Dedifferentiated amniotic fluid mesenchymal stem cell (primary cell): Measurements from ENCODE around the gene TUT1.

ENCODE experiments used
- DNase-seq: peaks from one replicate; pipeline ENCODE4 v3.0.0-alpha.2; 2016; ENCODE audit errors: extremely low spot score

TUT1 gene

DNA sequence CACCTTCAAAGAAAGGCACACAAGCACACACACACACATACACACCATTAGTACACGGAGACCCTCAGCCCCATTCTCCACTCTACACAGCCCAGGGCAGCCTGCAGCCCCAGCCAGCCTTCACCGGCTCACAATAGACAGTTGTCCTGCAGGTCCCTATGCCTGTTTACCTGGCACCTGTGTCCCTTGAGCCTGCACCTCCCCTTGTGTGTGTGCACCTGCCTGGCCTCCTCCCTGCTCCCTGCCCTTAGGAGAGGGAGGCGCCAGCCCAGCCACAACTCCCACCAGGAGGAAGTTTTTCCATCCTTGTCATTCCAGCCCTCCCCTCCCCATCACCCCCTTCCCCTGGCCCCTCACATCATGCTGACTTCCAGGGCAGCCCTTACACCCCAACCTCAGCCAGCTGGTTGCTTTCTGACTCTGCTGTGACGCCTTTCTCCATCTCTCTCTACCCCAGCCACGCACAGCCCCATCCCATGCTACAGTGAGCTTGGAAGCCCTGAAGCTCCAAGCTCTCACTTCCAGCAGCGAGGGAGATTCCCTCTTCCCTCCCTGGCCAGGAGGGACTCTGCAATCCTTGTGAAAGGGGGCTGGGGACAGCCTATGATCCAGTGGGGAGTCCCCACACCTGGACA lies 49.1 kb downstream of the TUT1 start:
- DNase-seq: no peak

DNA sequence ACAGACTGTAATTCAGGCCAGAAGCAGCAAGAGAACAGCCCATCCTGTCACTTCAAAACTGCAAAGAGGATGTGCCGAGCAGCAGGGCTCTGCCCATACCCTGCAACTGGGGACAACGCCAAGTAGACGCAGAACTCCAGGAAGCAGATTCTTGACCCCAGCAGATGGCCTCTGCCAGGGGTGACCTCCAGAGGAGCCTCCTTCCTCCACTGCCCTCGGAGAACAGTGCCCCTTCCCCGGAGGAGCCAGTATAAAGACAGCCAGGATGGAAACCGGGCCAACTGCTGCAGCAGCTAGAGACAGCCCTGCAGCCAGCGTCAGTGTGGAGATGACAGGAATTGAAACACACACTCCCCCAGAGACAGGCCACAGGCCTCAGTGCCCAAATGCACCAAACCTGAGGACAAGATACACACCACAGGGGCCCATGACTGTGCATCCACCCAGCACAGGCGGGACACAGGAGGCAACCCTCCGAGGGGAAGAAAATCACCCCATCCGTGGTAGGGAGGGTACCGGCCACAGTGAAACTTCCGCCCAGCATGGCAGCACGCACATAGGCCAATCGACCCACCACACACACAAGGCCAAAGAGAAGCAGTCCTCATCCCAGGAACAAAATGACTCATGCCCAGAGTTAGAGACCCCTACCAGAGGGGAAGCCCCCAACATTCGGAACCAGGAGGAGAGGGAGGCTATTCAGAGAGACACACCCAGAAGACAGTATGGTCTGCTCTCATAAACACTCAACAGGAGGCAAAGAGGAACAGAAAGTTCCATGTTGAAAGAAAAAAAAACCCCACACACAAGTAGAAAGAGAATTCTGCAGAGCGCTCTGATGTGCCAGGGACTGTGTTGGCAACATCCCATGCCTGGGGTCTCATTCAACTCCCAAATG lies 50.3 kb downstream of the TUT1 start:
- DNase-seq: no peak

DNA sequence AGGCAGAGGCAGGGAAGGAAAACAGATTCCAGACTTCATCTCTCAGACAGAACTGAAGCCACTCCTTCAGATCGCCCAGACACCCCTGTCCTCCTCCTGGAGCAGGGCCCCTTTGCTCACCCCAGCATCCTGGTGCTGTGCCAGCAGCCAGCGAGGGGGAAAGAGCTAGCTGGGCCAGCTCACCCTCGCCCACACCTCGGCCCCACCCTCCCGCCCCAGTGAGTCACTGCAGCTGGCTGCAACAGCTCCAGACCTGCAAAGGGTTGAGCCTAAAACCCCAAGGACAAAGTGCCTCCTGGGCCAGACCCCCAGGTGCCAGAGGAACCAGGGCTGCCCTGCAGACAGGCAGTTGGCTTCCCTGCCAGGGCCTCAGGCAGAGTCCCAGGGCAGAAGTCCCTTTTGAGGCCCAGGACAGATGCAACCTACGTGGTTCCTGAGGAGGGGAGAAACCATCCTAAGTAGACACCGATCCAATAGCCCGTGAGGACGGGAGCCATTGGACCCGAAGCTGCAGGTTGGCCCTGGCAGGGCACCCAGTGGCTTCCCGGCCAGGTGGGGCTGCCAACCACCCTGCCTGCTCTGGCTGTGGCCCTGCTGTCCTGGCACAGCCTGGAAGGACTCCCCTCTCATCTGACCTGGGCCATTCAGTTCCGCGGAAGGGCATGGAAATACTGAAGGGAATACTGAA lies 51.9 kb downstream of the TUT1 start:
- DNase-seq: peak; percentile 85

DNA sequence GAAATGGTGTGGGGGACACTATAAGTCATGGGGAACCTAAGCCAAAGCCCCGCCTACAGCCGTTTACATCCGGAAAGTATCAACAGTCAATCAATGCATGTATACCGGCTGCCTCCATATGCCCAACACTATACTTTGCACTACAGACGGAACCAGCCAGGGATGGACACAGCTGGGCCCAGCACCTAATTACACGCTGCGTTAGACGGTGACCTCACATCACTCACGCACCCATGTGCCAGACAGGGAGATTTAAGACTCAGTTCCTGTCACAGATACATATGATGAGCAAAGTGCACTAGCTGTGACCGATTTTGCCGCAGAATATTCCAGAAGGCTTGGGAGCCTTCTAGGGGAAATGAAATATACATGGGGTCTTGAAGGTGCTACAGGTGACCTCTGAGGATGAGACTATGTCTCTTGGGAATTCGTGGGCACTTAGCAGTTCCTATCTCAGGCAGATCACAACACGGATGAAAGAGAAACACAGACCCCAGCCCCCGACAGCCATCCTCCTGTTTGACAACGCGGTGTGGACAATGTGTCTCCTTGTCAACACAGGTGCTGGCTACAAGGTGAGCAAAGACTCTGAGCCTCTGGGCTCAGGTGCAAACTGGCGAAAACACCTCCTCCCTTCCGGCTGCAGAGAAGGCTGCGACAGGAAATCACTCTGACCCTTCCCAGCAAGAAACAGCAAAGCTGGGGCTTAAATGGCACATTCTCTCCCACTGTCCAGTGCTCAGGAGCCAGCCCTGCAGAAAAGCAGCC lies 52.7 kb downstream of the TUT1 start:
- DNase-seq: no peak

DNA sequence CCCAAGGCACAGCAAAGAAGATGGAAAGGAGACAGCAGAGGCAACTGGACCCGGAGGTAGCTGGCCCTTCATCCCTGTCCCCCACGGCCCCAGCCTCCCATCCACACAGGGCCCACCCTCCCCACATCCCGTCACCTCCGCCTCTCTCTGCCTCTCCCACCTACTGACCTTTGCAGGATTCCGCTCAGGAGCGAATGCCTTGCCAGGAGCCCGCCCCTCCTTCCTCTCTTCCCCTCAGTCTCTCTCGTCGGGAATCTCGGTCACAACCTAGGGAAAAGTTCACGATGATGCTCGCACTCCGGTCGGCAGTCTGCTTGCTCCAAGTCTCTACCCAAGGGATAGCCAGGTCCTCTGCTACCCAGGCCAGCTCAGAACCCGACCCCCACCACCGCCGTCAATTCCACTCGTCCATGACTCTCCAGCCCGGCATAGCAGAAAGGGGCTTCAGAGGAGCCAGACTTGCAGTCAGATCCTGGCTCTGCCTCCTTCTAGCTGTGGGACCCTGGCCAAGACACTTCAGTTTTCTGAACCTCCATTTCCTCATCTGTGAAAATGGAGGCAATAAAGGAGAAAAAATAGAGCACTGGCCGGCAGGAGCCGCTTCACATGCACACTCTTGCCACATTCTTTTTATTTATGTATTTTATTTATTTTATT lies 54.9 kb downstream of the TUT1 start:
- no peak for DNase-seq

DNA sequence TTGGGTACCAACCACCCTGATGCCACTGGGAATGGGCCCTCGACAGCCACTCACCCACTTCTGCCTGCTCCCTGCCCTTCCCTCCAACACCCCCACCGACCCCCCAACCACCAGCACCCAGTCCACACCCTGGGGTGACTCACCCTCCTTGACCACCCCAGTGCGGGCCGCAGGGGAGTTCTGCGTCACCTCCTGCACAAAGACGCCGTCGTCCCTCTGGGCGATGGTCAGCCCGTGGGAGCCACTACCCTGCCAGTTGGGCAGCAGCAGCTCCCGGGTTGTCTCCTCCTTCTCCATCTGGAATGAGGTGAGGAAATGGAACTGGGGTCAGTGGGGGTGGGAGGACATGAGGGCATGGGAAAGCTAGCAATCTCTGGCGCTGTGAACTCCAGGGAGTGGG lies 55.5 kb downstream of the TUT1 start:
- DNase-seq: no peak

DNA sequence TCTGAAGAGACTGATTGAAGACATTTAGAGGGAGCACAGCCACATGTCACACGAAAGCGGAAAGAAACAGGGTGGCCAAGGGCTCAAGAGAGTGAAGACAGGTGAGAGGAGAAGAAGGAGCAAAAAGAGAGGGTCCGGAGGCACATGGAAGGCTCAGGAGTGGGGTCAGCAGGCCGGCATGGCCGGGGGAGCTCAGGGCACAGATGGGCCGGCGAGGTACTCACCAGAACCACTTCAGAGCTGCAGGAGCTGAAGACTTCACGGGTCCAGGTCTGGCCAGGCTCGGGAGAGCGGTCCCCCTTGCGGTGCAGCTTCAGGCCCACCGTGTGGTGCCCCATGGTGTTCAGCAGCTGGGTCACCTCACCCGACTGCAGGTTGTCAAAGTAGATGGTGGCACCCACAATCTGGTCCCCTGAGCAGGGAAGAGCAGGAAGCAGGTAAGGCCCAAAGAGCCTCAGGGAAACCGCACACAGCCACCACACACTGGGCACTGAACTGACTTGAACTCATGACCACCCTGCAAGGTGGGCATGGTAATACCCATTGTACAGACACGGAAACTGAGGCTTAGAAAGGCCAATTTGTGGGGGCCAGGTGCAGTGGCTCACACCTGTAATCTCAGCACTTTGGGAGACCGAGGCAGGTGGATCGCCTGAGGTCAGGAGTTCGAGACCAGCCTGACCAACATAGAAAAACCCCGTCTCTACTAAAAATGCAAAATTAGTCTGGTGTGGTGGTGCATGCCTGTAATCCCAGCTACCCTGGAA lies 56.4 kb downstream of the TUT1 start:
- DNase-seq: no peak

DNA sequence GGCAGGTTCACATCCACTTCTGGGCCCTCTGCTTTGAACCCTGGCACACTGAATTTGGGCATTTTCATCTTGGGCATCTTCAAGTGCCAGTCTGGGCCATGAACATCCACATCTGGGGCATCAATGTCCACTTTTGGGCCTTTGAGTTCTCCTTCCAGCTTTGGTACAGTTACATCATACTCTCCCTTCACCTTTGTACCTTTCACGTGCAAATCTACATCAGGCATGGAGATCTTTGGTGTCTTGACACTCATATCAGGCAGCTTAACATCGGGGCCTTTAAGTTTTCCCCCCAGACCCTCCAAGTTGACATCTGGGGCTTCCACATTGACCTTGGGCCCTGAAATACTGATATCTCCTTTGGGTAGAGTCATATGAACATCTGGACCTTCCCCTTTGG lies 59.2 kb downstream of the TUT1 start:
- DNase-seq: no peak
